ENCODE measurements around the gene KANSL1.
"Not testable (repeated sequence)": the region's sequence is repeated elsewhere in the genome, so short reads cannot be mapped to it uniquely, and the experiment has no call there.

KANSL1 gene

GRCh38 chr17:46020023-46020761 is 173.0 kb downstream of the KANSL1 start:
- peak in 1 of 2 donors; percentile 33 for DNase-seq (ENCODE audit: low read depth in 2 of 2)

GRCh38 chr17:46019408-46019925 is 173.8 kb downstream of the KANSL1 start:
- DNase-seq (ENCODE audit: low read depth in 2 of 2): not testable (repeated sequence)

- DNase-seq (ENCODE audit: low read depth in 2 of 2): no peak
Measured at GRCh38 chr17:46013502-46014165, 179.6 kb downstream of the KANSL1 start.

GRCh38 chr17:46013127-46013501 is 180.1 kb downstream of the KANSL1 start:
- no peak for DNase-seq (ENCODE audit: low read depth in 2 of 2)

GRCh38 chr17:46012506-46013079 is 180.6 kb downstream of the KANSL1 start:
- no peak for DNase-seq (ENCODE audit: low read depth in 2 of 2)

- DNase-seq (ENCODE audit: low read depth in 2 of 2): no peak
Measured at GRCh38 chr17:46011711-46012505, 181.3 kb downstream of the KANSL1 start.

GRCh38 chr17:46010597-46011186 is 182.5 kb downstream of the KANSL1 start:
- no peak for DNase-seq (ENCODE audit: low read depth in 2 of 2)

GRCh38 chr17:46009681-46010596 is 183.3 kb downstream of the KANSL1 start:
- DNase-seq (ENCODE audit: low read depth in 2 of 2): no peak

- no peak for DNase-seq (ENCODE audit: low read depth in 2 of 2)
Measured at GRCh38 chr17:46008591-46008990, 184.6 kb downstream of the KANSL1 start.

GRCh38 chr17:46007461-46007965 is 185.7 kb downstream of the KANSL1 start:
- no peak for DNase-seq (ENCODE audit: low read depth in 2 of 2)

GRCh38 chr17:46006082-46006481 is 187.1 kb downstream of the KANSL1 start:
- DNase-seq (ENCODE audit: low read depth in 2 of 2): not testable (repeated sequence)

- no peak for DNase-seq (ENCODE audit: low read depth in 2 of 2)
Measured at GRCh38 chr17:46003907-46004748, 189.1 kb downstream of the KANSL1 start.

- no peak for DNase-seq (ENCODE audit: low read depth in 2 of 2)
Measured at GRCh38 chr17:46002973-46003316, 190.3 kb downstream of the KANSL1 start.

GRCh38 chr17:46002311-46002972 is 190.8 kb downstream of the KANSL1 start:
- peak; percentile 45 to 51 for DNase-seq (ENCODE audit: low read depth in 2 of 2)

GRCh38 chr17:46001390-46002310 is 191.6 kb downstream of the KANSL1 start:
- DNase-seq (ENCODE audit: low read depth in 2 of 2): no peak

GRCh38 chr17:46000757-46001156 is 192.5 kb downstream of the KANSL1 start:
- no peak for DNase-seq (ENCODE audit: low read depth in 2 of 2)

GRCh38 chr17:46000292-46000691 is 192.9 kb downstream of the KANSL1 start:
- no peak for DNase-seq (ENCODE audit: low read depth in 2 of 2)

GRCh38 chr17:45999900-46000290 is 193.3 kb downstream of the KANSL1 start:
- no peak for DNase-seq (ENCODE audit: low read depth in 2 of 2)

All from stimulated activated CD4-positive, alpha-beta T cell treated with anti-CD3 and anti-CD28 coated beads, Interleukin-15, amount 100 ng/mL, for 48 hours (primary cell).